HepG2 (cell line): ENCODE measurements around the gene SRBD1. TPM values are rescaled to one million over a fixed set of nuclear protein-coding genes. Genes with fewer than 3 reads are reported as not detected.

ENCODE experiments used
- ATAC-seq: fragments of 200-7000 bp; cut with Tn5 transposase; 3 replicates; pipeline ENCODE4 v1.9.1; 2020; ENCODE audit warnings: mild to moderate bottlenecking, moderate library complexity
- BruUV-seq: library from RNA; stranded (reverse); fragments of 400-500 nt; replicated peaks from 2 replicates; lab custom pipeline; 2021; lab: Mats Ljungman, UMichigan
- CTCF ChIA-PET: fragments of 300-600 bp; formaldehyde crosslinking; extraction: SDS; loops from one replicate; lab custom pipeline; 2021; ENCODE audit warnings: low total read pairs, inconsistent platforms, low intra/inter-chr PET ratio; lab: Yijun Ruan, JAX
- POLR2A ChIA-PET: fragments of 350-600 bp; sonication (Branson Sonifier 250); formaldehyde crosslinking; loops from one replicate; lab custom pipeline; 2020; ENCODE audit warnings: antibody characterized with exemption, inconsistent platforms; lab: Yijun Ruan, JAX
- DNase-seq: peaks from one replicate; pipeline ENCODE4 v3.0.0-alpha.2; 2015; ENCODE audit warnings: low spot score
- FAIRE-seq: peaks from 3 replicates; lab custom pipeline; 2011; peaks lifted over from hg19 to GRCh38; lab: Jason Lieb, UNC
- H2AFZ ChIP-seq: one replicate; pipeline ENCODE4 v1.6.1; 2011; ENCODE audit warnings: low read length, inconsistent platforms
- H3K27ac ChIP-seq: fragments of 300-600 bp; 3 replicates; pipeline ENCODE4 v1.8.0; 2011; ENCODE audit warnings: mixed run types, mild to moderate bottlenecking, mixed read lengths, low read length, inconsistent platforms; ENCODE audit not compliant: insufficient read depth; ENCODE audit errors: extremely low read length
- H3K27me3 ChIP-seq, 2 experiments: fragments of 200-600 bp in 1 of 2; 2 replicates in 1 of 2; 3 replicates in 1 of 2; pipeline versions ENCODE4 v1.6.0 to v1.8.0; 2011; ENCODE audit warnings: low read length in 2 of 2, mild to moderate bottlenecking in 2 of 2, moderate library complexity in 2 of 2, inconsistent platforms in 1 of 2; ENCODE audit not compliant: insufficient read depth in 2 of 2, control insufficient read depth in 1 of 2
- H3K36me3 ChIP-seq, 2 experiments: fragments of 200-600 bp in 1 of 2; replicated peaks in 1 of 2; 2 replicates in 1 of 2; 3 replicates in 1 of 2; pipeline versions ENCODE4 v1.5.1 to v1.8.0; 2011; ENCODE audit warnings: low read length in 2 of 2, inconsistent platforms in 1 of 2; ENCODE audit not compliant: insufficient read depth in 2 of 2, control insufficient read depth in 1 of 2
- H3K4me1 ChIP-seq: 2 replicates; pipeline ENCODE4 v1.5.1; 2012; ENCODE audit warnings: low read length, inconsistent platforms; ENCODE audit not compliant: insufficient read depth
- H3K4me2 ChIP-seq: 2 replicates; pipeline ENCODE4 v1.6.0; 2011; ENCODE audit warnings: low read depth, low read length, inconsistent platforms
- H3K4me3 ChIP-seq, 3 experiments: fragments of 200-600 bp in 1 of 3; sonication (generic), shearing (Covaris generic) in 1 of 3; replicated peaks in 1 of 3; 2 replicates each; pipeline ENCODE4 v1.5.1; 2011 to 2016; ENCODE audit warnings: low read length in 3 of 3, inconsistent platforms in 2 of 3, low read depth in 2 of 3, mild to moderate bottlenecking in 2 of 3, control low read depth in 1 of 3, mixed read lengths in 1 of 3; ENCODE audit not compliant: insufficient read depth in 1 of 3
- H3K79me2 ChIP-seq: one replicate; pipeline ENCODE4 v1.6.1; 2011; ENCODE audit warnings: low read length, inconsistent platforms; ENCODE audit not compliant: insufficient read depth
- H3K9ac ChIP-seq: 2 replicates; pipeline ENCODE4 v1.6.0; 2011; ENCODE audit warnings: mild to moderate bottlenecking, low read depth, low read length, inconsistent platforms; ENCODE audit not compliant: insufficient read depth
- H3K9me3 ChIP-seq: 2 replicates; pipeline ENCODE4 v1.5.1; 2012; ENCODE audit warnings: mild to moderate bottlenecking, low read length
- H4K20me1 ChIP-seq: 2 replicates; pipeline ENCODE4 v1.6.0; 2011; ENCODE audit warnings: inconsistent platforms, mild to moderate bottlenecking, low read length, moderate library complexity; ENCODE audit not compliant: insufficient read depth
- EHMT2 ChIP-seq: fragments of 200-600 bp; sonication (generic); IDR thresholded peaks from 2 replicates; pipeline ENCODE4 v1.7.0; 2017; ENCODE audit warnings: antibody characterized with exemption, low read depth, low read length, borderline replicate concordance
- MAFF ChIP-seq: IDR thresholded peaks from 2 replicates; pipeline ENCODE4 v1.6.1; 2011; ENCODE audit warnings: low read depth, low read length, improper control_type of control experiment
- MAFK ChIP-seq, 2 experiments: IDR thresholded peaks in 1 of 2; conservative IDR thresholded peaks in 1 of 2; 2 replicates each; pipeline ENCODE4 v1.6.1; 2011; ENCODE audit warnings: improper control_type of control experiment in 2 of 2, low read length in 2 of 2
- ZMYM2 ChIP-seq: sonication (generic); formaldehyde crosslinking; IDR thresholded peaks from 2 replicates; pipeline ENCODE4 v1.8.0; 2022; ENCODE audit warnings: mild to moderate bottlenecking, missing genetic modification reagents
- WGBS: methylation state at CpG from one replicate; pipeline ENCODE4 v1.1.6; 2017; ENCODE audit warnings: low lambda C conversion rate; 5-methylcytosine and 5-hydroxymethylcytosine counted together
- in situ Hi-C: cut with HindIII; loops from 2 replicates; pipeline ENCODE4 v1.10.0; 2017; ENCODE audit warnings: low pct_unique_long_range_greater_than_20kb; ENCODE audit not compliant: extremely low pct_ligation_motif_present
- intact Hi-C: fragments of 100-400 bp; cut with micrococcal nuclease; formaldehyde crosslinking; loops from one replicate; pipeline ENCODE4 v1.10.0; 2022; ENCODE audit not compliant: unreplicated experiment
- polyA plus RNA-seq, 8 experiments: library from polyadenylated mRNA; depleted of rRNA in 3 of 8; stranded (reverse) in 7 of 8; unstranded in 1 of 8; fragments of >200 nt; fragmentation: Illumina TruSeq in 4 of 8; extraction: Trizol in 4 of 8; gene quantifications; 2 replicates each; pipeline versions ENCODE4 v1.2.1 to v1.2.3, GENCODE V29; 2011 to 2016; ENCODE audit warnings: low read depth in 4 of 8, missing spikeins in 1 of 8, mixed read lengths in 1 of 8; ENCODE audit not compliant: insufficient read depth in 1 of 8
- total RNA-seq, 5 experiments: library from RNA; depleted of rRNA; stranded (reverse); fragments of >200 nt; fragmentation: Illumina TruSeq; extraction: Trizol; gene quantifications; 2 replicates each; pipeline ENCODE4 v1.2.3, GENCODE V29; 2016; ENCODE audit warnings: low read depth in 1 of 5
- TF ChIP-seq, protein P1 (sequence below): sonication (generic); formaldehyde crosslinking; IDR thresholded peaks from 2 replicates; pipeline ENCODE4 v1.4.0; 2020; ENCODE audit warnings: mild to moderate bottlenecking, low read depth, missing genetic modification reagents

Gene SRBD1
- total and polyA plus RNA-seq, 2 of the 13 experiments (the other 11 are each of a cell fraction or from before 2014, with no cell fraction given): 3.2 to 23.9 TPM

DNA sequence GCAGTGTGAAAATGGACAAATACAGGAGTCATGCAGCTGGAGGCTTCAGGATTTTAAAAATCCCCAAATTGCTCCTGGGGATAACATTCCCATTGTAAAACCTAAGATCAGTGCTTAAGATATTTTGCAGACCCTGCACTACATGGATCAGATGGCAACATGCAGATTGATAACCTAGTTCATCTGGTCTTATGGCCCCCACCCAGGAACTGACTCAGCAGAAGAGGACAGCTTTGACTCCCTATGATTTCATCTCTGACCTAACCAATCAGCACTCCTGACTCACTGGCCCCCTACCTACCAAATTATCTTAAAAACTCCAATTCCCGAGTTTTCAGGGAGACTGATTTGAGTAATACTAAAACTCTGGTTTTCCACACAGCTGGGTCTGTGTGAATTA is 20.0 kb downstream of the SRBD1 start:
- H3K4me2 ChIP-seq: no peak overlapping the region

DNA sequence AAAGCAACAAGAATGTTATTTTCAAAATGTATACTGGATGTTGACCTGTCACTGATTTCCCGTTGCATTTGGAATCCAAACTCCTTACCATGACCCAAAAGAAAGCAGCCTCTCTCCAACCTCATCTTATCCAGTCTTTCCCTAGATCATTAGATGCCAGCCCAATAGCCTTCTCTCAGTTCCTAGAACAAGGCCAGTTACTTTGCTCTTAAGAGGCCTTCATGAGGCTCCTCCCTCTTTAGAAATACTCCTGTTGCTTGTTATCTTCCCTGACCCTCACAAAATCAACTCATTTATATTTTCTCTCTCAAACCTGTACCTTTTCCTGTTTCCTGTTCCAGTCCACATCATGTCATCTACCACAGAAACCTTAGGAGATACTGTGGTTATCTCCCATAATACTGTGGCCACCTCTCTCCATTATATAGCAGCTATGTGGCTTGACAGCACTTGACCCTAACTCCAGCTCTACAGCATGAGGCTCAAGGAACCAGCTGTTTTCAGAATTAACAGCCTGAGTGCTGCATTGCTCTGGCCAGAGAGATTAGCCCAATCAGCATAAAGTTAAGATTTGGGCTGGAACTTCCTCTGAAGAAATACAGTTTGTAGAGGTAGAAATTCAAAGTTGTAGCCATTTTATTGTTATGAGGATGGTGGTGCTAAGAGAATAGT is 22.8 kb downstream of the SRBD1 start:
- FAIRE-seq (no peak), ATAC-seq (peak; percentile 53; the same call in 2 of the 3 replicates)
- H3K27ac ChIP-seq: no peak overlapping the region
- no peaks in the 10 kb centered on the region; the same call in 1 of the 2 replicates for H4K20me1 ChIP-seq
- POLR2A ChIA-PET: no interaction called here
- no peaks in the 10 kb centered on the region for H3K4me1 ChIP-seq
- peaks cover 5 to 7% of the 10 kb centered on the region in 2 experiments; a peak in 4 of 5 replicates for H3K36me3 ChIP-seq
- in situ Hi-C loops: no loop called here
- TF ChIP-seq MAFF: peak; percentile 56
- TF ChIP-seq EHMT2: no peak
- TF ChIP-seq MAFK (conservative IDR thresholded peaks at IDR 0.05 in 1 of 2, IDR thresholded peaks at IDR 0.05 in 1 of 2; ENCODE audit: low read length in 2 of 2): peak; percentile 63 to 66
- TF ChIP-seq, all 625 proteins: peak for 2
- no peak overlapping the region for H3K9ac ChIP-seq
- no peaks in the 10 kb centered on the region for H3K9me3 ChIP-seq
- H2AFZ ChIP-seq: no peak overlapping the region
- H3K79me2 ChIP-seq: peaks cover 2% of the 10 kb centered on the region
- CTCF ChIA-PET: no interaction called here
- no peak for DNase-seq
- H3K27me3 ChIP-seq: no peaks in the 10 kb centered on the region
- no TSS peak for BruUV-seq
- no peak overlapping the region for H3K4me3 ChIP-seq
- intact Hi-C loops: no loop called here
- H3K4me2 ChIP-seq: no peak overlapping the region
- 93% methylated on average over 1 of the region's 1 CpG for WGBS

More for the DNA sequence above, 20.0 kb downstream of the SRBD1 start:
- Histone ChIP-seq H3K4me3 (no peak overlapping the region), H3K27me3 (no peaks in the 10 kb centered on the region), H4K20me1 (no peaks in the 10 kb centered on the region), H3K9ac (no peak overlapping the region), H3K9me3 (no peaks in the 10 kb centered on the region), H2AFZ (no peak overlapping the region), H3K36me3 (peaks cover 5 to 29% of the 10 kb centered on the region in 2 experiments; a peak in 3 of 5 replicates), H3K79me2 (peaks cover 2% of the 10 kb centered on the region)
- in situ Hi-C loops: no loop called here
- CTCF ChIA-PET: no interaction called here
- DNase-seq (no peak), ATAC-seq (no peak), FAIRE-seq (no peak)
- no TSS peak for BruUV-seq
- WGBS: 100% methylated on average over 1 of the region's 1 CpG
- POLR2A ChIA-PET: no interaction called here
- intact Hi-C loops: no loop called here
- TF ChIP-seq, protein P1, sequence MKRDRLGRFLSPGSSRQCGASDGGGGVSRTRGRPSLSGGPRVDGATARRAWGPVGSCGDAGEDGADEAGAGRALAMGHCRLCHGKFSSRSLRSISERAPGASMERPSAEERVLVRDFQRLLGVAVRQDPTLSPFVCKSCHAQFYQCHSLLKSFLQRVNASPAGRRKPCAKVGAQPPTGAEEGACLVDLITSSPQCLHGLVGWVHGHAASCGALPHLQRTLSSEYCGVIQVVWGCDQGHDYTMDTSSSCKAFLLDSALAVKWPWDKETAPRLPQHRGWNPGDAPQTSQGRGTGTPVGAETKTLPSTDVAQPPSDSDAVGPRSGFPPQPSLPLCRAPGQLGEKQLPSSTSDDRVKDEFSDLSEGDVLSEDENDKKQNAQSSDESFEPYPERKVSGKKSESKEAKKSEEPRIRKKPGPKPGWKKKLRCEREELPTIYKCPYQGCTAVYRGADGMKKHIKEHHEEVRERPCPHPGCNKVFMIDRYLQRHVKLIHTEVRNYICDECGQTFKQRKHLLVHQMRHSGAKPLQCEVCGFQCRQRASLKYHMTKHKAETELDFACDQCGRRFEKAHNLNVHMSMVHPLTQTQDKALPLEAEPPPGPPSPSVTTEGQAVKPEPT (CRISPR knock-in tag): no peak
- TF ChIP-seq ZMYM2 (CRISPR knock-in tag): no peak
- TF ChIP-seq, all 625 proteins: peak for 0
- no peaks in the 10 kb centered on the region for H3K4me1 ChIP-seq
- H3K27ac ChIP-seq: no peak overlapping the region
